SK-N-SH treated with all-trans-retinoic acid at 6 μM for 48 hours (cell line): ENCODE measurements around the gene DPYD.

ENCODE experiments used
- ATAC-seq: fragments of 200-7000 bp; cut with Tn5 transposase; 3 replicates; pipeline ENCODE4 v1.9.1; 2020; ENCODE audit warnings: mild to moderate bottlenecking, moderate library complexity
- ARNTL ChIP-seq: fragments of 450-650 bp; formaldehyde crosslinking; IDR thresholded peaks from 2 replicates; pipeline ENCODE4 v1.5.0; 2020; ENCODE audit warnings: low read depth, mild to moderate bottlenecking, moderate library complexity, borderline replicate concordance
- BACH2 ChIP-seq: fragments of 250-450 bp; sonication (Bioruptor Pico); IDR thresholded peaks from 2 replicates; pipeline ENCODE4 v1.9.0; 2021; ENCODE audit warnings: mild to moderate bottlenecking, borderline replicate concordance
- CREB5 ChIP-seq: fragments of 250-450 bp; sonication (Bioruptor Pico); IDR thresholded peaks from 2 replicates; pipeline ENCODE4 v1.5.1; 2020; ENCODE audit warnings: low read depth, mild to moderate bottlenecking, moderate library complexity
- CSDC2 ChIP-seq: fragments of 250-450 bp; sonication (Bioruptor Pico); IDR thresholded peaks from 2 replicates; pipeline ENCODE4 v1.5.0; 2020; ENCODE audit warnings: mild to moderate bottlenecking, moderate library complexity
- ESRRG ChIP-seq: fragments of 250-450 bp; sonication (Bioruptor Pico); IDR thresholded peaks from 2 replicates; pipeline ENCODE4 v1.6.1; 2021; ENCODE audit warnings: mild to moderate bottlenecking
- GLIS3 ChIP-seq: fragments of 250-450 bp; sonication (Bioruptor Pico); IDR thresholded peaks from 2 replicates; pipeline ENCODE4 v1.5.0; 2020; ENCODE audit warnings: mild to moderate bottlenecking, moderate library complexity
- ISL1 ChIP-seq: fragments of 250-450 bp; sonication (Bioruptor Pico); IDR thresholded peaks from 2 replicates; pipeline ENCODE4 v2.1.2; 2022; ENCODE audit warnings: mild to moderate bottlenecking, moderate library complexity
- OSR1 ChIP-seq: fragments of 250-450 bp; sonication (Bioruptor Pico); IDR thresholded peaks from 2 replicates; pipeline ENCODE4 v1.8.0; 2022; ENCODE audit warnings: moderate library complexity, mild to moderate bottlenecking, inconsistent platforms
- PATZ1 ChIP-seq: fragments of 250-450 bp; sonication (Bioruptor Pico); IDR thresholded peaks from 2 replicates; pipeline ENCODE4 v1.8.0; 2020; ENCODE audit warnings: mild to moderate bottlenecking, moderate library complexity, borderline replicate concordance
- POU6F1 ChIP-seq: fragments of 250-450 bp; sonication (Bioruptor Pico); IDR thresholded peaks from 2 replicates; pipeline ENCODE4 v1.8.0; 2021; ENCODE audit warnings: low read depth, mild to moderate bottlenecking, moderate library complexity, borderline replicate concordance
- PPARA ChIP-seq: fragments of 250-450 bp; sonication (Bioruptor Pico); IDR thresholded peaks from 2 replicates; pipeline ENCODE4 v1.5.0; 2020; ENCODE audit warnings: mild to moderate bottlenecking, borderline replicate concordance
- RARB ChIP-seq: fragments of 250-450 bp; sonication (Bioruptor Pico); IDR thresholded peaks from 2 replicates; pipeline ENCODE4 v1.8.0; 2021; ENCODE audit warnings: mild to moderate bottlenecking, moderate library complexity
- SNAI2 ChIP-seq: fragments of 250-450 bp; sonication (Bioruptor Pico); IDR thresholded peaks from 2 replicates; pipeline ENCODE4 v1.5.0; 2020; ENCODE audit warnings: mild to moderate bottlenecking, moderate library complexity
- TCF4 ChIP-seq: fragments of 250-450 bp; sonication (Bioruptor Pico); IDR thresholded peaks from 2 replicates; pipeline ENCODE4 v1.8.0; 2021; ENCODE audit warnings: mild to moderate bottlenecking, moderate library complexity, borderline replicate concordance
- TOX ChIP-seq: fragments of 250-450 bp; sonication (Bioruptor Pico); IDR thresholded peaks from 2 replicates; pipeline ENCODE4 v1.8.0; 2021; ENCODE audit warnings: mild to moderate bottlenecking, moderate library complexity, borderline replicate concordance
- TSHZ2 ChIP-seq: fragments of 250-450 bp; sonication (Bioruptor Pico); IDR thresholded peaks from 2 replicates; pipeline ENCODE4 v1.5.0; 2020; ENCODE audit warnings: mild to moderate bottlenecking, moderate library complexity
- ZC3H10 ChIP-seq: fragments of 250-450 bp; sonication (Bioruptor Pico); IDR thresholded peaks from 2 replicates; pipeline ENCODE4 v1.5.1; 2021; ENCODE audit warnings: mild to moderate bottlenecking, moderate library complexity
- ZFP3 ChIP-seq: fragments of 250-450 bp; sonication (Bioruptor Pico); IDR thresholded peaks from 2 replicates; pipeline ENCODE4 v1.5.0; 2020; ENCODE audit warnings: mild to moderate bottlenecking, moderate library complexity
- ZFP30 ChIP-seq: fragments of 450-650 bp; formaldehyde crosslinking; IDR thresholded peaks from 2 replicates; pipeline ENCODE4 v1.5.0; 2022; ENCODE audit warnings: mild to moderate bottlenecking, moderate library complexity
- ZNF565 ChIP-seq: fragments of 450-650 bp; formaldehyde crosslinking; conservative IDR thresholded peaks from 2 replicates; pipeline ENCODE4 v1.5.0; 2020; ENCODE audit warnings: low read depth, mild to moderate bottlenecking, moderate library complexity
- ZNF70 ChIP-seq: fragments of 450-650 bp; formaldehyde crosslinking; IDR thresholded peaks from 2 replicates; pipeline ENCODE4 v1.5.0; 2020; ENCODE audit warnings: mild to moderate bottlenecking, moderate library complexity
- ZNF8 ChIP-seq: fragments of 450-650 bp; formaldehyde crosslinking; IDR thresholded peaks from 2 replicates; pipeline ENCODE4 v1.5.0; 2020; ENCODE audit warnings: mild to moderate bottlenecking, moderate library complexity

DPYD gene

GRCh38 chr1:97167246-97167645 is 753.6 kb downstream of the DPYD start:
- ATAC-seq: no peak
- TF ChIP-seq ESRRG (CRISPR knock-in tag) (no peak), ZFP30 (CRISPR knock-in tag) (no peak), CSDC2 (CRISPR knock-in tag) (no peak), ZFP3 (CRISPR knock-in tag) (no peak), ARNTL (CRISPR knock-in tag) (no peak), RARB (CRISPR knock-in tag) (no peak), TCF4 (no peak), TSHZ2 (CRISPR knock-in tag) (no peak), CREB5 (CRISPR knock-in tag) (no peak), POU6F1 (CRISPR knock-in tag) (no peak), ZNF565 (CRISPR knock-in tag) (no peak), OSR1 (CRISPR knock-in tag) (no peak), BACH2 (no peak), PATZ1 (no peak)

GRCh38 chr1:97166626-97167025 is 754.2 kb downstream of the DPYD start:
- TF ChIP-seq ZFP30 (CRISPR knock-in tag) (no peak), ARNTL (CRISPR knock-in tag) (no peak), PPARA (no peak), CSDC2 (CRISPR knock-in tag) (no peak), OSR1 (CRISPR knock-in tag) (no peak), ZNF8 (CRISPR knock-in tag) (no peak), SNAI2 (CRISPR knock-in tag) (no peak), RARB (CRISPR knock-in tag) (no peak), ZNF70 (no peak), ZC3H10 (CRISPR knock-in tag) (no peak), GLIS3 (CRISPR knock-in tag) (no peak)
- ATAC-seq: no peak

GRCh38 chr1:97164276-97164639 is 756.6 kb downstream of the DPYD start:
- no peak for TF ChIP-seq BACH2
- TF ChIP-seq RARB (CRISPR knock-in tag): no peak
- no peak for TF ChIP-seq TSHZ2 (CRISPR knock-in tag)
- no peak for TF ChIP-seq GLIS3 (CRISPR knock-in tag)
- TF ChIP-seq ESRRG (CRISPR knock-in tag): no peak
- no peak for TF ChIP-seq ISL1 (CRISPR knock-in tag)
- no peak for TF ChIP-seq PATZ1
- TF ChIP-seq PPARA: no peak
- no peak for TF ChIP-seq ZFP30 (CRISPR knock-in tag)
- no peak for TF ChIP-seq ZNF70
- no peak for TF ChIP-seq TOX
- ATAC-seq: no peak
